PC-3 (cell line): ENCODE measurements around the gene LCN6. TPM values are rescaled to one million over a fixed set of nuclear protein-coding genes. Genes with fewer than 3 reads are reported as not detected.

Experiments
- ATAC-seq: fragments of 200-7000 bp; cut with Tn5 transposase; 2 replicates; pipeline ENCODE4 v1.9.1; 2020; ENCODE audit warnings: mild to moderate bottlenecking, moderate library complexity
- BruUV-seq: library from RNA; stranded (reverse); fragments of 400-500 nt; replicated peaks from 2 replicates; lab custom pipeline; 2021; lab: Mats Ljungman, UMichigan
- CTCF ChIA-PET: fragments of 300-600 bp; sonication (Branson Sonifier 250); formaldehyde crosslinking; loops from one replicate; lab custom pipeline; 2022; ENCODE audit warnings: antibody characterized with exemption; lab: Charles Lee
- POLR2A ChIA-PET: fragments of 300-600 bp; sonication (Branson Sonifier 250); formaldehyde crosslinking; loops from one replicate; lab custom pipeline; 2022; ENCODE audit warnings: antibody characterized with exemption; ENCODE audit not compliant: unreplicated experiment; lab: Charles Lee
- DNase-seq: peaks from one replicate; pipeline ENCODE4 v3.0.0-alpha.2; 2015
- H2AFZ ChIP-seq: fragments of 300-600 bp; sonication (generic); 2 replicates; pipeline ENCODE4 v1.6.0; 2016; ENCODE audit warnings: antibody characterized with exemption, low read length
- H3F3A ChIP-seq: fragments of 300-600 bp; sonication (generic); one replicate; pipeline ENCODE4 v1.6.0; 2017; ENCODE audit warnings: antibody characterized with exemption, low read length, control low read depth, mild to moderate bottlenecking; ENCODE audit not compliant: unreplicated experiment
- H3K27ac ChIP-seq: fragments of 300-600 bp; sonication (generic); 2 replicates; pipeline ENCODE4 v1.5.1; 2016; ENCODE audit warnings: mild to moderate bottlenecking, low read length
- H3K27me3 ChIP-seq: fragments of 300-600 bp; sonication (generic); 2 replicates; pipeline ENCODE4 v1.6.1; 2016; ENCODE audit warnings: low read length, mixed read lengths
- H3K36me3 ChIP-seq: fragments of 300-600 bp; sonication (generic); 2 replicates; pipeline ENCODE4 v1.6.1; 2016; ENCODE audit warnings: low read depth, mixed run types, low read length, mixed read lengths
- H3K4me1 ChIP-seq: fragments of 300-600 bp; sonication (generic); 2 replicates; pipeline ENCODE4 v1.5.1; 2016; ENCODE audit warnings: low read length; ENCODE audit not compliant: insufficient read depth
- H3K4me2 ChIP-seq: fragments of 300-600 bp; sonication (generic); 2 replicates; pipeline ENCODE4 v1.6.0; 2016; ENCODE audit warnings: low read length
- H3K4me3 ChIP-seq: fragments of 300-600 bp; sonication (generic); 2 replicates; pipeline ENCODE4 v1.5.1; 2016; ENCODE audit warnings: mild to moderate bottlenecking, low read length, mixed read lengths
- H3K79me2 ChIP-seq: fragments of 300-600 bp; sonication (generic); 2 replicates; pipeline ENCODE4 v1.6.1; 2017; ENCODE audit warnings: low read length, mixed read lengths
- H3K9ac ChIP-seq: fragments of 300-600 bp; sonication (generic); 2 replicates; pipeline ENCODE4 v1.6.0; 2016; ENCODE audit warnings: mild to moderate bottlenecking, low read length
- H3K9me2 ChIP-seq: fragments of 300-600 bp; sonication (generic); replicated peaks from 2 replicates; pipeline ENCODE4 v1.6.1; 2016; ENCODE audit warnings: mixed run types, low read length, mixed read lengths
- H3K9me3 ChIP-seq: fragments of 300-600 bp; sonication (generic); 2 replicates; pipeline ENCODE4 v1.6.1; 2016; ENCODE audit warnings: low read length, mixed read lengths
- H4K20me1 ChIP-seq: fragments of 300-600 bp; sonication (generic); 2 replicates; pipeline ENCODE4 v1.6.1; 2016; ENCODE audit warnings: low read length, mixed read lengths
- EZH2 ChIP-seq: fragments of 300-600 bp; sonication (generic); IDR thresholded peaks from one replicate; pipeline ENCODE4 v1.6.1; 2017; ENCODE audit warnings: antibody characterized with exemption, mild to moderate bottlenecking, low read length; ENCODE audit not compliant: unreplicated experiment
- EZH2phosphoT487 ChIP-seq: fragments of 300-600 bp; sonication (generic); IDR thresholded peaks from 2 replicates; pipeline ENCODE4 v1.6.1; 2018; ENCODE audit warnings: mild to moderate bottlenecking, antibody characterized with exemption, low read length, borderline replicate concordance
- intact Hi-C: fragments of 100-400 bp; cut with micrococcal nuclease; formaldehyde crosslinking; loops from 2 replicates; pipeline ENCODE4 v1.9.0; 2023
- total RNA-seq: library from RNA; depleted of rRNA; stranded (reverse); fragments of >200 nt; gene quantifications from 2 replicates; pipeline ENCODE4 v1.2.3, GENCODE V29; 2014
- TF ChIP-seq, protein P1 (sequence below): fragments of 300-600 bp; sonication (generic); conservative IDR thresholded peaks from 2 replicates; pipeline ENCODE4 v1.5.1; 2017; ENCODE audit warnings: antibody characterized with exemption, low read depth, mild to moderate bottlenecking, low read length

Gene LCN6
- total RNA-seq, 1 experiment from 2014 or later: not detected

DNA sequence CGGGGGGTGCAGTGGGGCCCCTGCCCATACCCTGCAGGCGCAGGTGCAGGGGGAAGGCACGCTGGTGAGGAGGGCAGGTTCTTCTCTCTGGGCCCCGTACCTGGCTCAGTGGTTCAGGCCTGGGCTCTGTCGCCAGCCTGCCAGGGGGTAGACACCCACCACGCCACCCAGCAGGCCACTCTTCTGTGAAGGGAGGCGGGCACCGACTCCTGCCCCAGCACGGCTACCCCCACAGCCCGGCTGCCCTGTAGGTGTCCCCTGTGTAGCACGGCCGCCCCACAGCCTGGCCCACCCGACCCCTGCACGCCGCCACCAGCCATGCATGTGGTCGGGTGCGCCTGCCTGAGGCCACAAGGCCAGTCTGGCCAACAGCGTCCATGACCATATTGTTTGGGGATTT is 1.7 kb downstream of the LCN6 start:
- H3K36me3 ChIP-seq: no peaks in the 10 kb centered on the region
- TF ChIP-seq EZH2phosphoT487 (no peak), EZH2 (no peak)
- TF ChIP-seq, protein P1, sequence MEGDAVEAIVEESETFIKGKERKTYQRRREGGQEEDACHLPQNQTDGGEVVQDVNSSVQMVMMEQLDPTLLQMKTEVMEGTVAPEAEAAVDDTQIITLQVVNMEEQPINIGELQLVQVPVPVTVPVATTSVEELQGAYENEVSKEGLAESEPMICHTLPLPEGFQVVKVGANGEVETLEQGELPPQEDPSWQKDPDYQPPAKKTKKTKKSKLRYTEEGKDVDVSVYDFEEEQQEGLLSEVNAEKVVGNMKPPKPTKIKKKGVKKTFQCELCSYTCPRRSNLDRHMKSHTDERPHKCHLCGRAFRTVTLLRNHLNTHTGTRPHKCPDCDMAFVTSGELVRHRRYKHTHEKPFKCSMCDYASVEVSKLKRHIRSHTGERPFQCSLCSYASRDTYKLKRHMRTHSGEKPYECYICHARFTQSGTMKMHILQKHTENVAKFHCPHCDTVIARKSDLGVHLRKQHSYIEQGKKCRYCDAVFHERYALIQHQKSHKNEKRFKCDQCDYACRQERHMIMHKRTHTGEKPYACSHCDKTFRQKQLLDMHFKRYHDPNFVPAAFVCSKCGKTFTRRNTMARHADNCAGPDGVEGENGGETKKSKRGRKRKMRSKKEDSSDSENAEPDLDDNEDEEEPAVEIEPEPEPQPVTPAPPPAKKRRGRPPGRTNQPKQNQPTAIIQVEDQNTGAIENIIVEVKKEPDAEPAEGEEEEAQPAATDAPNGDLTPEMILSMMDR: no peak
- POLR2A ChIA-PET: no interaction called here
- no peak for ATAC-seq
- H3K4me2 ChIP-seq: no peak overlapping the region
- H3F3A ChIP-seq: no peaks in the 10 kb centered on the region
- intact Hi-C loops: no loop called here
- no peaks in the 10 kb centered on the region for H3K9me2 ChIP-seq
- no peak overlapping the region for H2AFZ ChIP-seq
- no TSS peak for BruUV-seq
- H3K4me1 ChIP-seq: no peaks in the 10 kb centered on the region
- CTCF ChIA-PET: no interaction called here
- no peaks in the 10 kb centered on the region for H3K9me3 ChIP-seq
- no peaks in the 10 kb centered on the region for H4K20me1 ChIP-seq
- peaks cover 13% of the 10 kb centered on the region for H3K27me3 ChIP-seq
- DNase-seq: no peak
- H3K4me3 ChIP-seq: no peak overlapping the region
- no peaks in the 10 kb centered on the region for H3K79me2 ChIP-seq
- H3K9ac ChIP-seq: no peak overlapping the region
- no peak overlapping the region for H3K27ac ChIP-seq

DNA sequence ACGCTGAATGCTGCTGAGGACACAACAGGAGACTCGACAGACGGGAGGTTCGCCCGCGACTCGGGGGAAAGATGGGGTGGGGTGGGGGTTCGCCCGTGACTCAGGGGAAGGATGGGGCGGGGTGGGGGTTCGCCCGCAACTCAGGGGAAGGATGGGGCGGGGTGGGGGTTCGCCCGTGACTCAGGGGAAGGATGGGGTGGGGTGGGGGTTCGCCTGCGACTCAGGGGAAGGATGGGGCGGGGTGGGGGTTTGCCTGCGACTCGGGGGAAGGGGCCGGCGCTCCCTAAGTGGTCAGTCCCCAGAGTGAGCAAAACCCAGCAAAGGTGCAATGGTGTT is 2.2 kb downstream of the LCN6 start:
- no peak overlapping the region for H3K9ac ChIP-seq
- H2AFZ ChIP-seq: no peak overlapping the region
- no peaks in the 10 kb centered on the region for H3K9me3 ChIP-seq
- H4K20me1 ChIP-seq: no peaks in the 10 kb centered on the region
- H3K27me3 ChIP-seq: peaks cover 18% of the 10 kb centered on the region
- CTCF ChIA-PET: no interaction called here
- H3K36me3 ChIP-seq: no peaks in the 10 kb centered on the region
- no peak for ATAC-seq
- H3K4me2 ChIP-seq: no peak overlapping the region
- DNase-seq: no peak
- no peaks in the 10 kb centered on the region for H3K79me2 ChIP-seq
- no peaks in the 10 kb centered on the region for H3K4me1 ChIP-seq
- H3K4me3 ChIP-seq: no peak overlapping the region
- H3K9me2 ChIP-seq: no peaks in the 10 kb centered on the region
- H3K27ac ChIP-seq: no peak overlapping the region
- no TSS peak for BruUV-seq
- no peaks in the 10 kb centered on the region for H3F3A ChIP-seq
- POLR2A ChIA-PET: no interaction called here
- TF ChIP-seq EZH2 (no peak), EZH2phosphoT487 (no peak)
- TF ChIP-seq, protein P1: no peak
- intact Hi-C loops: no loop called here

DNA sequence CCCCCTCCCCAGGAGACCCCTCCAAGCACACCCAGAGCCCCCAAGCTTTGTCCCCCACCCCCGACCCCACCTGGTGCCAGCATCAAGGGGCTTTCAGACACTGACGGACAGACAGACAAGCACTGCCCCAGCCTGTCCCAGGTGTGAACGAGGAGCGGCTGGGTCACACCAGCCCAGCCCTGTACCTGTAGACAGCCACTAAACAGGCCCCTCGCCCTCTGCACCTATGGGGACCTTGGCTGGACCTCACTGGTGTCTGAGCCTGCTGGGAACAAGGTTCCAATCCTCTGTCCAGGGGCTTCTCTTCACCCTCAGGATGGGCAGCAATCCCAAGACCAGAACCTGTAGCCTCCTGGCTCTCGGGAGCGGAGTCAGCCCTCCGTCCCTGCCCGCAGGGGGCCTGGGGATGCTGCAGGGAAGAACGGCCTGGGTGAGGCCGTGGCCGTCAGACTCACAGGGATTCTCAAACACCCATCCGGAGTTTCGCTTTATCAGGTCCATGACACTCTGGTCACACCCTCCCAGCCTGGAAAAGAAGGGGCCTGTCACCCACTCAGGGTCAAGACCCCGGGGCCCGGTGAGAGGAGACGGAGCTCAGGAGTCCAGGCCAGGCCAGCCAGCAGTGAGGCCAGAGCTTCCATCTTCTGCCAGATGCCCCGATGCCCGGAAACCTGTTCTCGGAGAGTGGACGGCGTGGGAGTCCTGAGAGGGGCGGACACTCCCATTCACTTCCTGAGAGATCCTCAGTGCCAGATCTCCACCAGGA is 2.8 kb downstream of the LCN6 start:
- DNase-seq: no peak
- no TSS peak for BruUV-seq

More for the DNA sequence above, 2.8 kb downstream of the LCN6 start:
- Histone ChIP-seq H3K27me3 (peaks cover 18% of the 10 kb centered on the region), H3K4me2 (no peak overlapping the region), H3K4me3 (no peak overlapping the region), H3K4me1 (no peaks in the 10 kb centered on the region), H3K36me3 (no peaks in the 10 kb centered on the region), H3K27ac (no peak overlapping the region), H4K20me1 (no peaks in the 10 kb centered on the region), H2AFZ (no peak overlapping the region), H3K9me3 (no peaks in the 10 kb centered on the region), H3K9ac (no peak overlapping the region), H3K9me2 (no peaks in the 10 kb centered on the region), H3K79me2 (no peaks in the 10 kb centered on the region), H3F3A (no peaks in the 10 kb centered on the region)
- intact Hi-C loops: no loop called here
- TF ChIP-seq EZH2 (no peak), EZH2phosphoT487 (no peak)
- TF ChIP-seq, protein P1: no peak
- no peak for ATAC-seq
- POLR2A ChIA-PET: no interaction called here
- CTCF ChIA-PET: no interaction called here
